Islet of Langerhans (tissue), 1 donor: ENCODE measurements around the gene GPT2.

Experiments
- FAIRE-seq: peaks from one replicate; lab custom pipeline; 2011; peaks lifted over from hg19 to GRCh38; lab: Jason Lieb, UNC

GPT2 gene

DNA sequence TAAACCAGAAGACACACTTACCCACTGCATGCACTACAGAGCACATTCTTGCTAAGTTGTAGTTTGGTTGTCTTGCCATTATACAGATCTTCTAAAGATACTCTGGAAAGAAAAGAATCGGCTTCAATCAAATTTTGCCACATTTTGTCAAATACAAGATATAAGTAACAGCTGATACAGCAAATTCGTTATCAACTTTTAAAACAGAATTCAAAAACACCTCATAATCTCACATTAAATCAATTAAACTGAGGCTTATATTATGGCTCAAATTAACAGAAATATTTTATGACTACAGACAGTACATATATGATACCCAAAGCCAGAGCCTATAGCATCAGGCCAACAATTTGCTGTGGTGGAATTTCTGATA lies 83.9 kb downstream of the GPT2 start:
- no peak for FAIRE-seq

DNA sequence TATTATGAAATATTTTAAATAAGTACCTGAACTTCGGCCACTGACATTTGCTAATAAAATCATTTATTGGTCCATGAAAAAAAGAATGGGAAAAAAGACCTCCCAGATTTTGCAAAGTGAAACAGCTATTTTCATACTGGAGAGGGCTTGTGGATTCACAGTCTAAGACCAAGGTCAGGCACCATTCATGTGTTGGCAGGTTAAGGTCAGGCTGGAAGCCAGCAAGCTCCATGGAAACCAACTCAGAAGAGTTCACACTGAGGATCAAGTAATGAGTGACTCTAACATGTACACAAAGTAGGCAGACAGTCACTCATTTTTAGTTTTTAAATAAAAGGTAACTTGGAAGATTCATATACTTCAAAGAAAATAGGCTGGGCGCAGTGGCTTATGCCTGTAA lies 85.9 kb downstream of the GPT2 start:
- FAIRE-seq: no peak

DNA sequence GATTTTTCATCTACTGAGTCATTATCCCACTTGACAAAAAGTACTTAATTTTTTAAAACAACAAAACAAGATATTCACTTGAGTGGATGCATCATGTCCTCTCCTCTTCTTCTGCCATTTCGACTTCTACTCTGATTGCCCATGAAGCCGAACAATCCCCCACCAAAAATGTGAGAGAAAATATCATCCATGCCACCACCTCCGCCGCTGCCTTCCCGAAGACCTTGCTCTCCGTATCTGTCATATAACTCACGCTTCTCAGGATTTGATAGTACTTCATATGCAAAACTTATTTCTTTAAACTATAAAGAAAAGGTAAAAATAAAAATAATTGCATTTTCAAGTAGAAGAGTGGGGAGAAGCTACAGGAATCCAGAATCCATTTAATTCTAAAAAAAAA lies 87.1 kb downstream of the GPT2 start:
- FAIRE-seq: no peak

DNA sequence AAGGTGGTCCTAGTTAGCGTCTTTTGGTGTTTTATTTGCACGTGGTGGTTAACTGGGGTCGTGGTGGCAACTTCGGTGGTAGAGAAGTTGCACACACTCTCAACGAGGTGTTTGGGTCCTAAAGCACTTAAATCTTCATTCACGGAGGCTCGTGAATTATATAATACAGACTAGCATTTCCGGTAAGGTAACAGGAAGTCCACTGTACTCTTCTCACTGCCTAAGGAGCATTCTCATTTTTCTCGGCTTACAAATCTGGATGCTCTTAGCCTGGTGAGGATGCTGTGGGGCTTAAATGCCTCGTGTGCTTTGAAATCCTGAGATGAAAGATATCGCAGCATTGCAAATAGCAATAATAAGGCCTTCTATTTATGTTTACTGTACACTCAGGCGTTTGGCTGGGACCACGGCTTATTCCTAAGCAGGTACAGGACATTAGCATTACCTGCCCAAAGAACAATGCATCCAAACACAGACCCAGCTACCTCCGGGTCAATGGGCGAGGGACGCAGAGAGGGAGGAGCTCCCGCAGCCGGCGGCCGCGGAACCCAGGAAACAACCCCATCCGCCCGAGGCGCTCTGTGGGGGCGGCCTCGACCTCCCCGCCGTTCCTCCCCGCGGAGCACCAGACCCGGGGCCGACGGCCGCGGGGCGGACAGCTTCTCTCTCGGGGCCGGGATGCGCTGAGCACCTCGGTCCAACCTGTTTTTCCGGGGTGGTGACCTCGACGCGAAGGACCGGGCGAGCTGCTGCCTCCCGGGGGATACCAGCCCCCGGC lies 88.5 kb downstream of the GPT2 start:
- FAIRE-seq: no peak

DNA sequence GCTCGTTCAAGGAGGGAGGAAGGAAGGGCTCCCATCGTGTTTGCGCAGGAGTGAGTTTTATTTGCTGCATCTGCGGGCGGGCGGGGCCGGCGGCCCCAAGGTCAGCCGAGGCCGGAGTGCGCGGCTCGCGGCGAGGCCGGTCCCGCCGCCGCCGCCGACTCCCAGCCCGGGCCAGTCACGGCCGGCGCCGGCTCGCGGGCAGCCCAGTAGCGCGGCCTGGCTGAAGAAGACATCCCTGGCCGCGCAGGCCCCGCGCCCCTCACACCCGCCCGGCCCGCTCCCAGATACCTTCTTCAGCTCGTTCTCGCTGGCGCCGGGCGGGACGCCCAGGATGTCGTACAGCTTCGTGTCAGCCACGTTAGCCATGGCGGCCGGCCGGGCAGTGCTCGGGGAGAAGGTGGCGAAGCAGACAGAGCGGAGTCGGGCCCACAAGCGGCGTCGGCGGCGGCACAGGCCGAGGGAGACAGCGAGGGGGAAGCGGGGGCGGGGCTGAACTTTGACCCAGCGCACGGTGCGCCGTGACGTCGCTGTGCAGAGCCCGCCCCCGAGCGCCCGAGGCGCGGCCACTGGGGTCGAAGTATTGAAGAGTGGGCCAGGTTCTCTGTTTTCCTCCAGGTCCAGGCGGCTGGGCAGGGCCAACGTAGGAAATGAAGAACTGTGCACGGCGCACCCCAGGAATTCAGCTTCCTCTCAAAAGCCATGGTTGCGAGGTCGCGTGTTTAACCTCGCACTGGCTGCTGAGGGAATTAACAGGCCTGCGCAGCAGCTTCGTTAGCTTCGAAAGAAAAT lies 89.2 kb downstream of the GPT2 start, which contains the start of gene DNAJA2:
Gene DNAJA2, minus strand, starts transcription at position 468 of the 789 bp plus-strand sequence. Its CDS starts 102 bp downstream, at position 366.
- FAIRE-seq: no peak

DNA sequence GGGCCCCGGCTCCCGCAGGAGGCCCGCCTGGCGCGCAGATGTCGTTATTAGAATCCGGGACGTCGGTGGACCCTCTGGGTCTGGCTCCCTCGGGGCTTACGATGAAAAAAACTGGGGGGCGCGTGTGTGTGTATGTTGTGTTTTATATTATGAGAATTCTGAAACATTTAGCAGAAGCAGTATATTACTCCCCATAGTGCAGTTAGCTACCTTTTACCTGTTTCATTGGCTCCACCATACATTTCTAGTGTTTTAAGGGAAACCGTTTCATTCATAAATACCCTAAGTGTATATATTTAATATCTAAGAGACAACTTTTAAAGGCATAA lies 89.8 kb downstream of the GPT2 start:
- peak; percentile 47 for FAIRE-seq

DNA sequence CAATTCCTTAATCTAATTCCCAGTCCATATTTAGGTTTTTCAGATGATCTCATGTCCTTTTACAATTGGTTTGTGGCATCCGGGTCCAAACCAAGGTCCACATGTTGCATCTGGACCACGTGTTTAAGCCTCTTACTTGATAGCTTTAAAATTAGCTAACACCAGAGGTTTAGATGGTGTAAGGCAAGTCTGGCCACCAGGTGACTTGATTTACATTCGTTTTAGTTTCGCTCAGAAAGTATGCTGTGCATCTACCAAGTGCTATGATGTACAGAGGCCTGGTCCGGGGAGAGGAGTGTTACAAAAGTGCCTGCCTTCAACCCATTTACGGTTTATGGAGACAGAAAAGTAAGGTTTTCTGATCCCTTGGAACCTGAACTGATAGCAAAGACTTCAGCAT lies 90.2 kb downstream of the GPT2 start:
- FAIRE-seq: no peak

DNA sequence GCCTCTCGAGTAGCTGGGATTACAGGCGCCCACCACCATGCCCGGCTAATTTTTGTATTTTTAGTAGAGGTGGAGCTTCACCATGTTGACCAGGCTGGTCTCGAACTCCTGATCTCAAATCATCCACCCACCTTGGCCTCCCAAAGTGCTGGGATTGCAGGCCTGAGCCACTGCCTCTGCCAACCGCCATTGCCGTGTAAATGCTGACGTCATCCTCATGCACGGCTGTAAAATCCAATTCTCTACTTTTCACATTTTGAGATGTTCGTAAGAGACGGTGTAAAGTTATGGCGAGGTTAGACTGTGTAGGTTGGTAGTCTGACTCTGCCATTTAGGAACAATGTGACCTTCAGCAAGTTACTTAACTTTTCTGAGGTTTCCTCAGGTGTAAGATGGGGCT lies 91.0 kb downstream of the GPT2 start:
- no peak for FAIRE-seq

DNA sequence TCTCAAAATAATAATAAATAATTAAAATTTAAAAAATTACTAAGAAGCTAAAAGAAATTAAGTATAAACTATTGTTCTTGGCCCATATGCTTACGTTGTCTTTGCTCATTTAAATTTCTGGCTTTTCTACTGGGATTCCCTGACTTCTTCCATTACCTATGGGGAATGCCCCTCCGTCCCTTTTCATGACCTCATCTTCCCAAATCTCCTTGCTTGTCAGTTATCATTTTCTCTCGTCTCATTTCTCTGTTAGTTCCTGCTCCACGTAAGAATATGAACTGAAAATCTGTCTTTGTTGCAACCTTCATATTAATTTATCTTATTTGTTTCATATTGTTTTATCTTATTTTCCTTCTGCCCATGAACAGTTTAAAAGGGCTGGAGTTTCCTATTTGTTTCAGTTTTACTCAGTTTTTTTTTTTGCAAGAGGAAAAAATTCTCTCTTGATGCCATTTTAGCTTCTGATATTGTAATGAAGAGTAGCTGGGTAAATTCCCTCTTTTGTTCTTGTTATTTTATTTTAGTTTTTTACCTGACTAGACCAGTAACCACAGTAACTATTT lies 91.8 kb downstream of the GPT2 start:
- no peak for FAIRE-seq

DNA sequence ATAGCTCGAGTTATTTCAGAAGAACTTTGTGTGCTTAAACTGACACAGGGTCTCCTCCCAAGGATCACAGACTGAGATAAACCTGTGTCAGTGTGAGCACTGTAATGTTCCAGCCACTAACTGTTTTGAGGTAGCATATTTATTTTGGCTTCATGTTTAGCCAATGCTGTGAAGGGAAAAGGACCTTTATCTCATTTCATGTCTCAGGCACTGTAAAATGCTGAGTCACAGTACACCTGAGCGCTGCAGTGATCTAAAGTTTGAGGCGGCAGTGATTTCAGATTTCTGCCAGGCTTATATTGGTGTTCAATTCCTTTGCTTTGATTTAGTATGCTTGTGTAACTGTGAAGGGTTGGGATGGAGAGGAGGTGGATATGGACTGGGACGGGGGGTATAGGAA lies 92.4 kb downstream of the GPT2 start:
- FAIRE-seq: no peak
